ENCODE results near the gene OGA.

The OGA gene

DNA sequence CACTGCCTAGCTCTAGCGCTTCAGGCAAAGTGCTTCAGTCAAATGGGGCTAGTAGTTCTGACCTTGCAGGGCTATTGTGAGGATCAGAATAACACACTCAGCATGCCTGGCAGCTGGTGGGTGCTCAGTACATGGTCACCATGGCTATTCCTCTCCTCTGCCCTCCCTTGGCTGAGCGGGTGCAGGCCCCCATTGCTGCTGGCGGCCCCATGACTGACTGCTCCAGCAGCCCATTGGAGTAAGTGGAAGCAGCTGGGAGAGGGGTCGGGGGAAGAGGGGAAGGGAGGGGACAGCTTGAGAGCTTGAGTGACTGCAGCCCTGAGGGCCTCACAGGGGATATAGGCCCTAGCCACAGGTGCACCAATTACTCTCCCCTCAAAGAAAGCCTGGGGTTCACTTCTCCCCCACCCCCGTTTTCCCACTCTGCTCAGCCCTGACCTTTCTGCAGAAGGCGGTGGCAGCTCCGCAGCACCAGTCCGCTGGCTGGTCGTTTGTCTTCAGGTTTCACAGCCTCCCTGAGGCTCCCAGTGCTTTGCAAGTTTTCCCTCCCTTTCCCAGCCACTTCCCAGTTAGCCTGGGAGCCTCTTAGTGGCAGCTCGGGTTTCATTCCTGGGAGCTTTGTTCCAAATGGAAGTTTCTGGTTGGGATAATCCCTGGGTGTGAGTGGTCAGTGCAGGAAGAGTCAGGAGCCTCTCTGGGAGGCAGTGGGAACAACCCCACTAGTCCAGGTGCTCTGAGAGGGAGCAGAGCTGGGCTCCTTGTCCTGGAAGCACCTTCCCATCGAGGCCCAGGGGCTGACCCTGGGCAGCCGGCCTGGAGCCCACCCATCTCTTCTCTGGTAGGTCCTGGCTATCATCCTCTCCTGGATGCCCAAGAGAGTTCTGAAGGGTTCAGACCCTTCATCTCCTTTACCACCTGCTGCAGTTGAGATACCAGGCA is 58.7 kb downstream of the OGA start:
- DNase-seq (ENCODE audit: low read depth), result no peak

DNA sequence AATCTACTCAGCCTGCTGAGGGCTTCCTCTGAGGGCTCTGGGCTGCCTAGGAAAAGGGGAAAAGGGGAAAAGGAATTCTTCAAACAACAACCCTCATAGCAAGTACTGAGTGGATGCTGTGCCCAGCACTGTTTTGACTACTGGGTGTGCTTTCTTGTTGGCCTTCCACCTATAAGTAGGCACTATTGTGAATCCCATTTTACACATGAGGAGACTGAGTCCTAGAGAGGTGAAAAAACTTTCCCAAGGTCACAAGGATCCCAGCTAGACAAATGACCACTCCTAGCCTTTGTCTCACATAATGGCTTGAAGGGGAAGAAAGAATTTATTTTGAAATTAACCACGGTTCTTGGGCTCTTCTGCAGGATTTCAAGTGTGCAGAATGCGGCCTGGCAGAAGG is 59.4 kb downstream of the OGA start:
- DNase-seq (ENCODE audit: low read depth), result no peak

DNA sequence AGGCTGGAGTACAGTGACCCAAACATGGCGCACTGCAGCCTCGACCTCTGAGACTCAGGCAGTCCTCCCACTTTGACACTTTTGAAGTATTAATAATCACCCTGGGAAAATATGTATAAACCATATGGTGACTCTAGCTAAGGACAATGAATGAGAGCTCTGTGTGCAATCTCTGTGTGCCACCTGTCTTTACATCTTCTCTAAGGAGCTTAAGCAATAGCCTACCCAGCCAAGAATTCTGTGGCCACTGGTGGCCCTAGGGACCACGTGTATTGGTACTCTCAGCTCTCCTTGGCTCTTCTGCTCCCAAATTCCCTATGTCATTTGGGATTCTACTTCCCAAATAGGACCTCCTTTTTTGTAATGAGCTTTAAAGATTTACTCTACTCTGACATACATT is 66.0 kb downstream of the OGA start:
- DNase-seq (ENCODE audit: low read depth), result no peak

DNA sequence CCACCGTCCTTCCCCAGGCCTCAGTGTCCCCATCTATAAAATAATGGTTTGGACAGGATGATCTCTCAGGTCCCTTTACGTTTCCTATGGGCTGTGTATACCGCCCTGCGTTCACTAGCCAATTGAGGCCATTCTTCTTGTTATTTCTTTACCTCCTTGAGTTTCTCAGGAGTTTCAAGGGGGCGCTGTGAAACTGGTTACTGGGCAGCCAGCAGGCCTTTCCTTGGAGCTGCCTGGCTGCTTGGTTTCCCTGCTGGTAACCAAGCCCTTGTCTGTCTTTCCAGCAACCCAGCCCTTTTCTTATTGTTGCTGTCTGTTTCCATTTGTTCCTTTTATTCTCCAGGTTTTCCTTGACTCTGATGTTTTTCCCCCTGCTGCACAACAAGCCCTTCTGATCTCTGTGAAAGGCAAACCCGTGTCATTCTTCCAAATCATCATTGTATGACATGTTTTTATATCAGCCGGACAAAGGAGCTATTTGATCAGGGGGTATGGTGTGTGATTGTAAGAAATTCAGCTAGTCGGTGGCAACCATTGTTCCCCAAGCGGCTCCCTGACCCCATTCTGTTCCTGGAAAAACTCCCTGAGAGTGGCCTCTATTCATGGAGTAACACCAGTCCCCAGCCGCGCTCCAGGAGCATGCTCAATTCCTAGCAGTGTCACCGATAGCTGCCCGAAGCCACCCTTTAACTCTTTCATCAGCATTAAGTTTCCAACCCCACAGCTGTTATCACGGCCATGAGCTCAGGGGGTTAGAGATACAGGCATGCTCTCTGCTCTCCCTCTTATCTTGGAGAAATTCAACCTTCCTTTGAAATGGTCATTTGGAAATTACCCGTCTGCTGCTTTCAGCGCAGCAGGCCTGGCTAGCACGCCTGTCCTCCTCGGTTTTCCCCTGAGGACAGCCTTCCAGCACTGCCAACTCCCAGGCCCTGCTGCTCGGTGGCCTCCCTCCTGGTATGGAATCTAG is 68.9 kb downstream of the OGA start:
- DNase-seq (ENCODE audit: low read depth), result no peak

DNA sequence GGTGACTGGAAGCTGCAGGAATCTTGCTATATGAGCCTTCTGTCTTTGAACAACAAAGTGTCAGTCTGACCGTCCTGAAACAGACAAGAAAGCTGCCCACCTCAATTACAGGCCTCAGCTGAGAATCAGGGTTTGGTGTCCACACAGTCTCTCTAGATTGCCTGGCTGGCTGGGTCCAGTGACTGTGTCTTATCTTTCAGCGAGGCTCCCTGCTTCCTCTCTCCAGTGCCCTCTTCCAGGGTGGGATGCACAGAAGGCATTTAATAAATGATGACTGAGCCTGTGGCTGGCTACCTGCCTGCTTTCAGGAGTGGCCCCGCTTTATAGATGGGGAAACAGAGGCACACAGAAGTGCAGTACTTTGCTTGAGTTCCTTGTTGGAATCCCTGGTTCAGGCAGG is 69.7 kb downstream of the OGA start:
- DNase-seq (ENCODE audit: low read depth), result no peak

DNA sequence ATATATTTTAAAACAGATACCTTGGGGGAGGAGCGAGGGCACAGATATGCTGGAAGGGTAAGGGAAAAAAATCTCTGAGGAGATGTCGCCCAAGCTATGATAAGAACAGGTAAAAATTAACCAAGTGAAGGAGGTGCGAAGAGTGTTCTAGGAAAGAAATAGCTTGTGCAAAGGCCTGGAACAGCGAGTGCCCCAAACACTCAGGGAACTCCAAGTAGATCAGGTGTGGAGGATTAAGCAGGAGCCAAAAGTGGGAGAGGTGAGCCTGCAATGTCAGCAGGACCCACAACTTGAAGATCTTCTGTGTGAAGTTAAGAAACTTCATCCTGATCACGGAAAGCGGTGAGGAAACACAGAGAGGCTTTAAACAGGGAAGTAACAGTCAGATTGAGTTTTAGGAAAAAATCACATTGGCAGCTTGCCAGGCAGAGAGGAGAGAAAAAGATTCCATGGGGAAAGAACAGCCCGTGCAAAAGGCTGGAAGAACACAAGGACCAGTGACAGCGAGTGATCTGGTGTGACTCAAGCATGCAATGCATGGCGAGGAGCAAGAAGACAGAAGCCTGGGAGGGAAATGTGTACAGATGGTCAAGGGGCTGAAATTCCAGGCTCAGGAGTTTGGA is 73.1 kb downstream of the OGA start:
- DNase-seq (ENCODE audit: low read depth), result no peak

DNA sequence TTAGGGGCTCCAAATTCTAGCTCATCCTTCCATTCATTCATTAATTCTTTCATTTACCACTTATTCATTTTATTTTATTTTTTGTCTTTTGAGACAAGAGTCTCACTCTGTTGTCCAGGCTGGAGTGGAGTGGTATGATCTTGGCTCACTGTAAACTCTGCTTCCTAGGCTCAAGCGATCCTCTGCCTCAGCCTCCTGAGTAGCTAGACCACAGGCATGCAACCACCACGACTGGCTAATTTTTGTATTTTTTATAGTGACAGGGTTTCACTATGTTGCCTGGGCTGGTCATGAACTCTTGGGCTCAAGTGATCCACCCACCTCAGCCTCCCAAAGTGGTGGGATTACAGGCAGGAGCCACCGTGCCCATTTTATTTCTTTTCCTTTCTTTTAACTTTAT is 74.0 kb downstream of the OGA start:
- DNase-seq (ENCODE audit: low read depth), result no peak

DNA sequence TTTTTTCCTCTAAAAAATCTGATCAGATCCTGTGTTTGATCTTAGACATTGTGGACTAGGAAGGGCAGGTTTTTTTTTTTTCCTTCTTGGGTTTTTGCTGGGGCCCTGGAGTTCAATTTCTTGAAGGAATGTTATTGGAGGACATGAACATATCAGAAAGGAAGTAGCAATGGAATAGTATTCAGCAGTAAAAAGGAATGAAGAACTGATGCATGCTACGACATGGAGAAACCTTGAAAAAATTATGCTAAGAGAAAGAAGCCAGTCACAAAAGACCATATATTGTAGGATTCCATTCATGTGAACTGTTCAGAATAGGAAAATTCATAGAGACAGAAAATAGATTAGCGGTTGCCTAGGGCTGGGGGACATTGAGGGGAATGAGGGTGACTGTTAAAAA is 76.3 kb downstream of the OGA start:
- no peak for DNase-seq (ENCODE audit: low read depth)

DNA sequence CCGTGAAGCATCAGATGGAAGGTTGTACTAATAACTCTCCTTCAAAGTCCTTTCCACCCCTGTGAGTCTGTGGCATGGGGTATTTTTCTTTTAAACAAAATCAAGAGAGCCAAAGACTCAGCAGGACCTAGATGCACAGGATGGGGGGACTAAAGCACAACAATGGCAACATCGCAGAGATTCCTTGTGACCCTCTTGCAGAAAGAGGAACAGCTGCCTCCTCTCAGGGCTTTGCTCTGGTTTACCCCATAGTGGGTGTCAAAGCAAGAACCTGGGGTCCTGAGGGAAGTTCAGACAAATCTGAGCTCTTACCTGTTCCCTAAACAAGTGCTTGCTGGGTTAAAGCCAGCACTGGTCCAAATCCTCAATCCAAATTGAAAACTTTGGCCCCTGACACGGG is 81.6 kb downstream of the OGA start:
- no peak for DNase-seq (ENCODE audit: low read depth)
